MCF 10A (cell line): ENCODE data around the gene MYLIP. TPM values are rescaled to one million over a fixed set of nuclear protein-coding genes. Genes with fewer than 3 reads are reported as not detected.
A peak's percentile ranks its signal among the peaks of the same experiment; 100 is the strongest.

Source experiments
- Bru-seq: library from RNA; stranded (reverse); fragments of 400-500 nt; gene quantifications from one replicate; lab custom pipeline; 2021; lab: Mats Ljungman, UMichigan
- BruChase-seq, 2 experiments: library from RNA; stranded (reverse); fragments of 400-500 nt; gene quantifications; one replicate each; lab custom pipeline; 2021; lab: Mats Ljungman, UMichigan
- BruUV-seq: library from RNA; stranded (reverse); fragments of 400-500 nt; replicated peaks from 2 replicates; lab custom pipeline; 2021; lab: Mats Ljungman, UMichigan
- CTCF ChIA-PET: fragments of 300-600 bp; sonication (Branson Sonifier 250); formaldehyde crosslinking; extraction: SDS; loops from one replicate; lab custom pipeline; 2021; ENCODE audit warnings: antibody characterized with exemption, inconsistent platforms; lab: Yijun Ruan, JAX
- POLR2A ChIA-PET: fragments of 300-600, 350-650 bp; sonication (Branson Sonifier 250); formaldehyde crosslinking; extraction: SDS; loops from one replicate; lab custom pipeline; 2020; ENCODE audit warnings: antibody characterized with exemption, inconsistent platforms; lab: Yijun Ruan, JAX
- DNase-seq: peaks from one replicate; pipeline ENCODE4 v3.0.0-alpha.2; 2018; ENCODE audit not compliant: unreplicated experiment
- H3K27ac Mint-ChIP-seq: one replicate; pipeline ENCODE4 v1.8.0; 2022; ENCODE audit warnings: mild to moderate bottlenecking, low read depth, mixed read lengths; ENCODE audit not compliant: unreplicated experiment
- H3K27me3 Mint-ChIP-seq: one replicate; pipeline ENCODE4 v1.8.0; 2022; ENCODE audit warnings: mixed read lengths; ENCODE audit not compliant: insufficient read depth, unreplicated experiment
- H3K36me3 Mint-ChIP-seq: one replicate; pipeline ENCODE4 v1.8.0; 2022; ENCODE audit warnings: mild to moderate bottlenecking, moderate library complexity, mixed read lengths; ENCODE audit not compliant: insufficient read depth, unreplicated experiment
- H3K4me1 Mint-ChIP-seq: one replicate; pipeline ENCODE4 v1.8.0; 2022; ENCODE audit warnings: mixed read lengths; ENCODE audit not compliant: insufficient read depth, unreplicated experiment
- H3K4me3 Mint-ChIP-seq: one replicate; pipeline ENCODE4 v1.8.0; 2022; ENCODE audit warnings: mild to moderate bottlenecking, moderate library complexity, mixed read lengths; ENCODE audit not compliant: unreplicated experiment
- H3K9me3 Mint-ChIP-seq: one replicate; pipeline ENCODE4 v1.8.0; 2022; ENCODE audit warnings: mixed read lengths; ENCODE audit not compliant: unreplicated experiment
- CTCF ChIP-seq: fragments of 200-600 bp; IDR thresholded peaks from one replicate; pipeline ENCODE4 v1.8.0; 2022; ENCODE audit warnings: antibody characterized with exemption, mild to moderate bottlenecking; ENCODE audit not compliant: unreplicated experiment
- intact Hi-C: fragments of 100-400 bp; cut with micrococcal nuclease; formaldehyde crosslinking; loops from 2 replicates; pipeline ENCODE4 v1.14.1; 2022
- long read RNA-seq: library from polyadenylated mRNA; stranded (forward); transcript quantifications from one replicate; pipeline ENCODE4 v2.0.0, GENCODE V29; 2022
- total RNA-seq: library from RNA; stranded (reverse); gene quantifications from 2 replicates; pipeline ENCODE4 v1.2.3, GENCODE V29; 2022

The MYLIP gene
- total RNA-seq (2.1 TPM in 2 replicates), Bru-seq, nascent RNA (percentile 59 among the genes with signal in this experiment), BruChase-seq, experiment 1, labeled RNA remaining after a 6-hour chase (percentile 30 among the genes with signal in this experiment), BruChase-seq, experiment 2, labeled RNA remaining after a 2-hour chase (percentile 41 among the genes with signal in this experiment)
- long read RNA-seq, partial matches to known transcripts, result 0 of 2 reads
- long read RNA-seq, other reads (novel, unspliced or antisense), result 0 of 2 reads

GRCh38 chr6:16128759-16129622 lies at the start of gene MYLIP:
Gene MYLIP, plus strand, starts transcription at chr6:16129086. Its CDS starts 237 bp downstream, at chr6:16129323.
- Mint-ChIP-seq H3K27ac (peak within 1 kb of the TSS; percentile 16), H3K9me3 (no peaks in the 10 kb centered on the region), H3K36me3 (peaks cover 7% of the 10 kb centered on the region), H3K4me1 (peaks cover 15% of the 10 kb centered on the region), H3K4me3 (peak within 1 kb of the TSS; percentile 87), H3K27me3 (peaks cover 5% of the 10 kb centered on the region)
- peak; percentile 30 for TF ChIP-seq CTCF
- intact Hi-C loops, result loop anchor here (1.0 to 2.0 kb wide), 2 partner anchors 54 to 438 kb away; no protein-coding TSS in a partner anchor
- no TSS peak for BruUV-seq
- CTCF ChIA-PET, result interaction anchor here (0.6 to 2.7 kb wide), 28 partner anchors 9 to 1486 kb away, joined by 3 to 18 read pairs (median 4); no protein-coding TSS in a partner anchor
- peak; percentile 90 for DNase-seq
- POLR2A ChIA-PET, result interaction anchor here (0.6 to 2.4 kb wide), 23 partner anchors 9 to 527 kb away, joined by 3 to 12 read pairs (median 4); no protein-coding TSS in a partner anchor

- no TSS peak for BruUV-seq
- TF ChIP-seq CTCF, result no peak
- no peaks in the 10 kb centered on the region for H3K4me1 Mint-ChIP-seq
- no peaks in the 10 kb centered on the region for H3K9me3 Mint-ChIP-seq
- POLR2A ChIA-PET, result no interaction called here
- intact Hi-C loops, result no loop called here
- no peak overlapping the region for H3K4me3 Mint-ChIP-seq
- no peaks in the 10 kb centered on the region for H3K27me3 Mint-ChIP-seq
- DNase-seq, result no peak
- H3K27ac Mint-ChIP-seq, result no peak overlapping the region
- H3K36me3 Mint-ChIP-seq, result no peaks in the 10 kb centered on the region
- CTCF ChIA-PET, result interaction anchor here (0.6 to 1.0 kb wide), 4 partner anchors 9 to 124 kb away, joined by 3 to 5 read pairs (median 4); no protein-coding TSS in a partner anchor
Measured at GRCh38 chr6:16079354-16079753, 49.5 kb upstream of the MYLIP start.

GRCh38 chr6:16080204-16080603 lies 48.7 kb upstream of the MYLIP start:
- POLR2A ChIA-PET, result no interaction called here
- CTCF ChIA-PET, result no interaction called here
- TF ChIP-seq CTCF, result no peak
- intact Hi-C loops, result no loop called here
- no peak overlapping the region for H3K4me3 Mint-ChIP-seq
- no peaks in the 10 kb centered on the region for H3K27me3 Mint-ChIP-seq
- no peaks in the 10 kb centered on the region for H3K9me3 Mint-ChIP-seq
- H3K36me3 Mint-ChIP-seq, result no peaks in the 10 kb centered on the region
- H3K4me1 Mint-ChIP-seq, result no peaks in the 10 kb centered on the region
- DNase-seq, result no peak
- no peak overlapping the region for H3K27ac Mint-ChIP-seq
- BruUV-seq, result no TSS peak

- Mint-ChIP-seq H3K27me3 (no peaks in the 10 kb centered on the region), H3K9me3 (no peaks in the 10 kb centered on the region), H3K4me3 (no peak overlapping the region), H3K36me3 (no peaks in the 10 kb centered on the region), H3K4me1 (no peaks in the 10 kb centered on the region), H3K27ac (no peak overlapping the region)
- ChIA-PET POLR2A (no interaction called here), CTCF (no interaction called here)
- intact Hi-C loops, result no loop called here
- no TSS peak for BruUV-seq
- no peak for DNase-seq
- no peak for TF ChIP-seq CTCF
Measured at GRCh38 chr6:16081326-16081725, 47.6 kb upstream of the MYLIP start.
